Tibial artery (tissue), 4 donors: ENCODE measurements around the gene KIF26A.
"Not testable (repeated sequence)": the region's sequence is repeated elsewhere in the genome, so short reads cannot be mapped to it uniquely, and the experiment has no call there.

Experiments
- DNase-seq, 2 donors: peaks; one replicate each; pipeline ENCODE4 v3.0.0-alpha.2; 2019
- H3K27ac ChIP-seq, 2 donors: fragments of 200-600 bp; sonication (generic) in 1 of 2; 1 replicate in 1 of 2; 2 replicates in 1 of 2; pipeline ENCODE4 v1.5.1; 2018 to 2019; ENCODE audit warnings: mild to moderate bottlenecking in 1 of 2
- H3K27me3 ChIP-seq, 2 donors: fragments of 200-600 bp; sonication (generic) in 1 of 2; one replicate each; pipeline versions ENCODE4 v1.5.1 to v1.6.0; 2016 to 2019
- H3K36me3 ChIP-seq, 3 donors: fragments of 200-600 bp; sonication (generic) in 2 of 3; one replicate each; pipeline ENCODE4 v1.5.1; 2016 to 2019; ENCODE audit warnings: mild to moderate bottlenecking in 2 of 3
- H3K4me1 ChIP-seq, 4 donors: fragments of 200-600 bp; sonication (generic) in 2 of 4; 1 replicate in 3 of 4; 2 replicates in 1 of 4; pipeline ENCODE4 v1.5.1; 2016 to 2019
- H3K4me3 ChIP-seq, 2 donors: fragments of 200-600 bp; sonication (generic) in 1 of 2; 1 replicate in 1 of 2; 2 replicates in 1 of 2; pipeline ENCODE4 v1.5.1; 2018 to 2019; ENCODE audit warnings: mild to moderate bottlenecking in 2 of 2
- H3K9me3 ChIP-seq, 3 donors: fragments of 200-600 bp; sonication (generic) in 1 of 3; one replicate each; pipeline ENCODE4 v1.5.1; 2016 to 2019
- intact Hi-C: fragments of 100-400 bp; cut with DNase I; formaldehyde crosslinking; loops from one replicate; pipeline ENCODE4 v1.15.0; 2023; ENCODE audit warnings: low total_unique reads
- TF ChIP-seq, protein P1 (sequence below), 2 experiments: fragments of 200-600 bp in 1 of 2; fragments of 450-650 bp in 1 of 2; IDR thresholded peaks; one replicate each; pipeline ENCODE4 v1.5.1; 2017 to 2019; ENCODE audit warnings: antibody characterized with exemption in 2 of 2, mild to moderate bottlenecking in 1 of 2, moderate library complexity in 1 of 2

The KIF26A gene

GRCh38 chr14:104150136-104151025, 12.0 kb downstream of the KIF26A start:
- H3K27ac ChIP-seq = no peak overlapping the region
- H3K9me3 ChIP-seq = no peaks in the 10 kb centered on the region
- no peaks in the 10 kb centered on the region for H3K36me3 ChIP-seq
- H3K4me1 ChIP-seq = peaks cover 0 to 5% (median 0%) of the 10 kb centered on the region in 4 donors
- DNase-seq = no peak
- no peak overlapping the region for H3K4me3 ChIP-seq
- peaks cover 0 to 83% of the 10 kb centered on the region in 2 donors for H3K27me3 ChIP-seq
- intact Hi-C loops = no loop called here
- TF ChIP-seq, protein P1, sequence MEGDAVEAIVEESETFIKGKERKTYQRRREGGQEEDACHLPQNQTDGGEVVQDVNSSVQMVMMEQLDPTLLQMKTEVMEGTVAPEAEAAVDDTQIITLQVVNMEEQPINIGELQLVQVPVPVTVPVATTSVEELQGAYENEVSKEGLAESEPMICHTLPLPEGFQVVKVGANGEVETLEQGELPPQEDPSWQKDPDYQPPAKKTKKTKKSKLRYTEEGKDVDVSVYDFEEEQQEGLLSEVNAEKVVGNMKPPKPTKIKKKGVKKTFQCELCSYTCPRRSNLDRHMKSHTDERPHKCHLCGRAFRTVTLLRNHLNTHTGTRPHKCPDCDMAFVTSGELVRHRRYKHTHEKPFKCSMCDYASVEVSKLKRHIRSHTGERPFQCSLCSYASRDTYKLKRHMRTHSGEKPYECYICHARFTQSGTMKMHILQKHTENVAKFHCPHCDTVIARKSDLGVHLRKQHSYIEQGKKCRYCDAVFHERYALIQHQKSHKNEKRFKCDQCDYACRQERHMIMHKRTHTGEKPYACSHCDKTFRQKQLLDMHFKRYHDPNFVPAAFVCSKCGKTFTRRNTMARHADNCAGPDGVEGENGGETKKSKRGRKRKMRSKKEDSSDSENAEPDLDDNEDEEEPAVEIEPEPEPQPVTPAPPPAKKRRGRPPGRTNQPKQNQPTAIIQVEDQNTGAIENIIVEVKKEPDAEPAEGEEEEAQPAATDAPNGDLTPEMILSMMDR (IDR thresholded peaks at IDR 0.05) = no peak

DNA sequence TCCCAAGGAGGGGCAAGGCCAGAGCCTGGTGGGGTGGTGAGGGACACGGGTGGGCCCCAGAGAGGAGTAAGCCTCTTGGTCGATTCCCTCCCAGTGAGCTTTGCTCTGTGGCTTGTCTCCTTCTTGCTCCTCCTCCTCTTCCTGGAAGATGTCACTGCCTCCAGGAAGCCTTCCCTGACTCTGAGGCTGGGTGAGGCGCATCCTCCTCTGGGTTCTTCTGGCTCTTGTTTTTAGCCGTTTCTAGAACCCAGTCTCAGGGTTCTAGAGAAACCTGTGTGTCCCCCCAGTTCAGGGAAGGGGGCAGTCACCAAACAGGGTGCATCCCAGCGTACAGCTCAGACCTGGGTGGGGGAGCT, 12.6 kb downstream of the KIF26A start:
- no peak for DNase-seq
- Histone ChIP-seq H3K27me3 (peaks cover 0 to 78% of the 10 kb centered on the region in 2 donors), H3K4me3 (no peak overlapping the region), H3K4me1 (peaks cover 0 to 5% (median 0%) of the 10 kb centered on the region in 4 donors), H3K9me3 (no peaks in the 10 kb centered on the region), H3K27ac (no peak overlapping the region), H3K36me3 (no peaks in the 10 kb centered on the region)
- intact Hi-C loops = no loop called here
- TF ChIP-seq, protein P1 (IDR thresholded peaks at IDR 0.05) = no peak

- Histone ChIP-seq H3K27ac (no peak overlapping the region), H3K4me1 (peaks cover 0 to 5% (median 0%) of the 10 kb centered on the region in 4 donors), H3K9me3 (no peaks in the 10 kb centered on the region), H3K27me3 (peaks cover 0 to 79% of the 10 kb centered on the region in 2 donors), H3K36me3 (no peaks in the 10 kb centered on the region), H3K4me3 (no peak overlapping the region)
- intact Hi-C loops = no loop called here
- TF ChIP-seq, protein P1 (IDR thresholded peaks at IDR 0.05) = no peak
- DNase-seq = no peak
These were observed 13.3 kb downstream of the KIF26A start for GRCh38 chr14:104151566-104152245.

DNA sequence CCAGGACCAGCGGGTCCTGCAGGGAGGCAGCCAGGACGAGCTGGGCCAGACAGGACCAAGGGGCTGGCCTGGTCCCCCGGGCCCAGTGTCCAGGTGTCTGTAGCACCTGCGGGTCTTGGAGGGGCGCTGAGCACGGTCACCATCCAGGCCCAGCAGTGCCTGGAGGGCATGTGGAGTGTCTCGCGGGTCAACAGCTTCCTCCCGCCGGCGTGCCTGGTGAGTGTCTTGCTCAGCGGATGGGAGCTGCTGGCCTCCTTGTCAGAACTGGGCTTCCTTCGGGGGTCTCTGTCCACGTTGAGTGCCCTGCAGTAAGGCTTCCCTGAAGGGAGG, 13.8 kb downstream of the KIF26A start:
- no peak overlapping the region for H3K4me3 ChIP-seq
- DNase-seq = no peak
- intact Hi-C loops = no loop called here
- no peak overlapping the region for H3K27ac ChIP-seq
- H3K9me3 ChIP-seq = no peaks in the 10 kb centered on the region
- TF ChIP-seq, protein P1 (IDR thresholded peaks at IDR 0.05) = no peak
- peaks cover 0 to 5% (median 0%) of the 10 kb centered on the region in 4 donors for H3K4me1 ChIP-seq
- no peaks in the 10 kb centered on the region for H3K36me3 ChIP-seq
- peaks cover 0 to 79% of the 10 kb centered on the region in 2 donors for H3K27me3 ChIP-seq

- TF ChIP-seq, protein P1 (IDR thresholded peaks at IDR 0.05) = no peak
- intact Hi-C loops = no loop called here
- Histone ChIP-seq H3K27ac (no peak overlapping the region), H3K9me3 (no peaks in the 10 kb centered on the region), H3K4me1 (peaks cover 0 to 5% (median 0%) of the 10 kb centered on the region in 4 donors), H3K36me3 (no peaks in the 10 kb centered on the region), H3K4me3 (no peak overlapping the region), H3K27me3 (peaks cover 0 to 78% of the 10 kb centered on the region in 2 donors)
- DNase-seq = no peak
These were observed 14.5 kb downstream of the KIF26A start for GRCh38 chr14:104152686-104153393.

GRCh38 chr14:104153394-104153755, 15.0 kb downstream of the KIF26A start:
- H3K9me3 ChIP-seq, DNase-seq, H3K4me1 ChIP-seq, H3K36me3 ChIP-seq, intact Hi-C loops, H3K4me3 ChIP-seq, H3K27ac ChIP-seq: not testable (repeated sequence)
- peaks cover 0 to 76% of the 10 kb centered on the region in 2 donors for H3K27me3 ChIP-seq
